HCT116 (cell line): ENCODE results near the gene CHCHD5. TPM values are rescaled to one million over a fixed set of nuclear protein-coding genes. Genes with fewer than 3 reads are reported as not detected.

Experiments
- ATAC-seq: fragments of 200-7000 bp; cut with Tn5 transposase; 2 replicates; pipeline ENCODE4 v1.9.1; 2020; ENCODE audit warnings: mild to moderate bottlenecking, moderate library complexity
- BruUV-seq: library from RNA; stranded (reverse); fragments of 400-500 nt; replicated peaks from 2 replicates; lab custom pipeline; 2021; lab: Mats Ljungman, UMichigan
- CTCF ChIA-PET: fragments of 300-600 bp; sonication (Branson Sonifier 250); formaldehyde crosslinking; loops from one replicate; lab custom pipeline; 2021; ENCODE audit warnings: antibody characterized with exemption; lab: Charles Lee
- POLR2A ChIA-PET: fragments of 300-600, 350-600 bp; sonication (Branson Sonifier 250); formaldehyde crosslinking; loops from one replicate; lab custom pipeline; 2021; ENCODE audit warnings: antibody characterized with exemption; lab: Charles Lee
- RAD21 ChIA-PET, 2 experiments: fragments of 300-600 bp; sonication (Branson Sonifier 250); formaldehyde crosslinking; loops; one replicate each; lab custom pipeline; 2023; ENCODE audit warnings: low total read pairs in 2 of 2; ENCODE audit not compliant: uncharacterized antibody in 2 of 2, unreplicated experiment in 2 of 2, low non-redundant PET in 1 of 2; lab: Charles Lee
- DNase-seq: peaks from one replicate; pipeline ENCODE4 v3.0.0-alpha.2; 2010; ENCODE audit warnings: low read depth, low spot score
- H2AFZ ChIP-seq: fragments of 200-600 bp; shearing (Covaris generic), sonication (generic); 2 replicates; pipeline ENCODE4 v1.6.1; 2017; ENCODE audit warnings: low read depth, mixed run types, mixed read lengths, antibody characterized with exemption, low read length; ENCODE audit not compliant: poor library complexity, severe bottlenecking
- H3K27ac ChIP-seq: 2 replicates; pipeline ENCODE4 v1.5.1; 2012; ENCODE audit warnings: low read depth, low read length
- H3K27me3 ChIP-seq: fragments of 200-600 bp; sonication (generic); 2 replicates; pipeline ENCODE4 v1.6.1; 2016; ENCODE audit warnings: mixed run types, low read length, mixed read lengths; ENCODE audit not compliant: insufficient read depth
- H3K36me3 ChIP-seq, 2 experiments: fragments of 200-500 bp in 1 of 2; fragments of 200-600 bp in 1 of 2; sonication (Bioruptor generic) in 1 of 2; sonication (generic) in 1 of 2; 2 replicates each; pipeline versions ENCODE4 v1.5.1 to v1.6.1; 2014 to 2016; ENCODE audit warnings: low read length in 2 of 2, inconsistent platforms in 1 of 2, mixed read lengths in 1 of 2, mixed run types in 1 of 2; ENCODE audit not compliant: insufficient read depth in 2 of 2, control insufficient read depth in 1 of 2
- H3K4me1 ChIP-seq, 2 experiments: fragments of 200-600 bp in 1 of 2; sonication (generic) in 1 of 2; 2 replicates each; pipeline versions ENCODE4 v1.5.1 to v1.6.1; 2012 to 2017; ENCODE audit warnings: low read length in 2 of 2, inconsistent platforms in 1 of 2, mild to moderate bottlenecking in 1 of 2, mixed read lengths in 1 of 2, mixed run types in 1 of 2, moderate library complexity in 1 of 2; ENCODE audit not compliant: insufficient read depth in 2 of 2, control insufficient read depth in 1 of 2
- H3K4me2 ChIP-seq: fragments of 200-600 bp; sonication (generic); 2 replicates; pipeline ENCODE4 v1.6.1; 2017; ENCODE audit warnings: mixed run types, low read length, mixed read lengths
- H3K4me3 ChIP-seq, 2 experiments: fragments of 200-600 bp in 1 of 2; sonication (generic) in 1 of 2; replicated peaks in 1 of 2; 2 replicates each; pipeline ENCODE4 v1.5.1; 2011 to 2016; ENCODE audit warnings: low read length in 2 of 2, control low read depth in 1 of 2, low read depth in 1 of 2, mild to moderate bottlenecking in 1 of 2, mixed read lengths in 1 of 2, mixed run types in 1 of 2
- H3K79me2 ChIP-seq: fragments of 200-600 bp; sonication (generic); 2 replicates; pipeline ENCODE4 v1.6.1; 2017; ENCODE audit warnings: mild to moderate bottlenecking, mixed run types, low read length, moderate library complexity, mixed read lengths; ENCODE audit not compliant: insufficient read depth
- H3K9ac ChIP-seq: fragments of 200-600 bp; sonication (generic); 2 replicates; pipeline ENCODE4 v1.6.1; 2016; ENCODE audit warnings: low read length, mixed read lengths
- H3K9me2 ChIP-seq: fragments of 200-600 bp; sonication (generic), shearing (Covaris generic); 2 replicates; pipeline ENCODE4 v1.6.1; 2017; ENCODE audit warnings: mixed run types, mild to moderate bottlenecking, moderate library complexity; ENCODE audit not compliant: insufficient read depth
- H3K9me3 ChIP-seq, 2 experiments: fragments of 200-500 bp in 1 of 2; fragments of 200-600 bp in 1 of 2; sonication (Bioruptor generic) in 1 of 2; sonication (generic) in 1 of 2; 2 replicates each; pipeline ENCODE4 v1.6.1; 2014 to 2017; ENCODE audit warnings: low read length in 2 of 2, mixed read lengths in 2 of 2, inconsistent platforms in 1 of 2, low read depth in 1 of 2, mild to moderate bottlenecking in 1 of 2, mixed run types in 1 of 2, moderate library complexity in 1 of 2; ENCODE audit not compliant: control insufficient read depth in 1 of 2, insufficient read depth in 1 of 2
- H4K20me1 ChIP-seq: fragments of 200-600 bp; sonication (generic), shearing (Covaris generic); 2 replicates; pipeline ENCODE4 v1.6.1; 2017; ENCODE audit warnings: mixed run types, mild to moderate bottlenecking, moderate library complexity; ENCODE audit not compliant: insufficient read depth
- CBX3 ChIP-seq: IDR thresholded peaks from 2 replicates; pipeline ENCODE4 v1.6.1; 2012; ENCODE audit warnings: low read depth
- EGR1 ChIP-seq: IDR thresholded peaks from 2 replicates; pipeline ENCODE4 v1.6.1; 2012; ENCODE audit warnings: low read depth
- ELF1 ChIP-seq: IDR thresholded peaks from 2 replicates; pipeline ENCODE4 v1.6.1; 2012; ENCODE audit warnings: low read depth, borderline replicate concordance
- FOSL1 ChIP-seq: IDR thresholded peaks from 2 replicates; pipeline ENCODE4 v1.6.1; 2012; ENCODE audit warnings: low read depth
- JUND ChIP-seq: IDR thresholded peaks from 2 replicates; pipeline ENCODE4 v1.6.1; 2012
- POLR2A ChIP-seq: IDR thresholded peaks from 2 replicates; pipeline ENCODE4 v1.7.0; 2011; ENCODE audit warnings: borderline replicate concordance; ENCODE audit not compliant: insufficient read depth, insufficient read length; ENCODE audit errors: extremely low read depth
- POLR2AphosphoS5 ChIP-seq: IDR thresholded peaks from 2 replicates; pipeline ENCODE4 v1.6.1; 2011; ENCODE audit warnings: mild to moderate bottlenecking, low read depth, low read length, moderate library complexity
- RAD21 ChIP-seq: IDR thresholded peaks from 2 replicates; pipeline ENCODE4 v1.6.1; 2012; ENCODE audit warnings: low read depth, mild to moderate bottlenecking
- SRF ChIP-seq: IDR thresholded peaks from 2 replicates; pipeline ENCODE4 v1.6.1; 2012; ENCODE audit warnings: low read depth
- TCF7L2 ChIP-seq: IDR thresholded peaks from 2 replicates; pipeline ENCODE4 v1.7.0; 2011; ENCODE audit warnings: borderline replicate concordance, inconsistent platforms; ENCODE audit not compliant: insufficient read depth, insufficient read length; ENCODE audit errors: extremely low read depth
- YY1 ChIP-seq: IDR thresholded peaks from 2 replicates; pipeline ENCODE4 v1.6.1; 2011; ENCODE audit warnings: low read length, low read depth, moderate library complexity, mild to moderate bottlenecking; ENCODE audit not compliant: insufficient replicate concordance; ENCODE audit errors: extremely low read depth
- intact Hi-C: fragments of 100-400 bp; cut with micrococcal nuclease; formaldehyde crosslinking; loops from 2 replicates; pipeline ENCODE4 v1.10.0; 2022
- total RNA-seq: library from RNA; stranded (reverse); gene quantifications from one replicate; pipeline ENCODE4 v1.2.1, GENCODE V29; 2021; ENCODE audit not compliant: unreplicated experiment
- TF ChIP-seq, protein P1 (sequence below), 3 experiments: fragments of 200-600 bp in 1 of 3; sonication (generic) in 1 of 3; IDR thresholded peaks in 2 of 3; conservative IDR thresholded peaks in 1 of 3; 2 replicates each; pipeline ENCODE4 v1.5.1; 2012 to 2017; ENCODE audit warnings: low read depth in 2 of 3, low read length in 2 of 3, antibody characterized with exemption in 1 of 3, borderline replicate concordance in 1 of 3, control low read depth in 1 of 3, mild to moderate bottlenecking in 1 of 3, mixed read lengths in 1 of 3, mixed run types in 1 of 3, moderate library complexity in 1 of 3; ENCODE audit not compliant: insufficient read depth in 1 of 3
- TF ChIP-seq, protein P2 (sequence below): IDR thresholded peaks from 2 replicates; pipeline ENCODE4 v1.6.1; 2011; ENCODE audit warnings: mild to moderate bottlenecking, low read length, moderate library complexity; ENCODE audit not compliant: insufficient replicate concordance; ENCODE audit errors: extremely low read depth
- TF ChIP-seq, protein P3 (sequence below): IDR thresholded peaks from 2 replicates; pipeline ENCODE4 v1.6.1; 2012

Gene CHCHD5
- total RNA-seq, 1 experiment from 2014 or later, result 49.8 TPM

DNA sequence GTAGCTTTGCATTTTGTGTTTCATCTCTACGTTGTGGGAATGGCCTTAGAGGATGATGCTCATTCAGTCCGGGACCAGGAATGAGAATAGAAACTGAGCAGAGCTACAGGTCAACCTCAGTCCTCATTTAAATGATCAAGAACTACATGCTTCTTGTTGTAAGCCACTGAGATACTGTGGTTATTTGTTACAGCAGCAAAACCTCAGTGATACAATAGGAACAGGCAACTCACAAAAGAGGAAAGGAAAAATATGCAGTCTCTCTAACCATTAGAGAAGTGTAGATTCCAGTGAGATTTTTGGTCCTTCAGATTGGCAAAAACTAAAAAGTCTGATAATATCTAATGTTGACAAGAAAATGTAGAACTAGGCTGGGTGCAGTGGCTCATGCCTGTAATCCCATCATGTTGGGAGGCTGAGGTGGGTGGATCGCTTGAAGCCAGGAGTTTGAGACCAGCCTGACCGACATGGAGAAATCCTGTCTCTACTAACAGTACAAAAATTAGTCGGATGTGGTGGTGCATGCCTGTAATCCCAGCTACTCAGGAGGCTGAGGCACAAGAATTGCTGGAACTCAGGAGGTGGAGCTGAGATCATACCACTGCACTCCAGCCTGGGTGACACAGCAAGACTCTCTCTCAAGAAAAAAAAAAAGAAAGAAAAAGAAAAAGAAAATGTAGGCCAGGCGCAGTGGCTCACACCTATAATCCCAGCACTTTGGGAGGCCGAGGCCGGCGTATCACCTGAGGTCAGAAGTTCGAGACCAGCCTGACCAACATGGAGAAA, 13.3 kb downstream of the CHCHD5 start (continued):
- no peak for TF ChIP-seq ELF1
- no peak for TF ChIP-seq POLR2A
- TF ChIP-seq, all 23 proteins: peak for 0

DNA sequence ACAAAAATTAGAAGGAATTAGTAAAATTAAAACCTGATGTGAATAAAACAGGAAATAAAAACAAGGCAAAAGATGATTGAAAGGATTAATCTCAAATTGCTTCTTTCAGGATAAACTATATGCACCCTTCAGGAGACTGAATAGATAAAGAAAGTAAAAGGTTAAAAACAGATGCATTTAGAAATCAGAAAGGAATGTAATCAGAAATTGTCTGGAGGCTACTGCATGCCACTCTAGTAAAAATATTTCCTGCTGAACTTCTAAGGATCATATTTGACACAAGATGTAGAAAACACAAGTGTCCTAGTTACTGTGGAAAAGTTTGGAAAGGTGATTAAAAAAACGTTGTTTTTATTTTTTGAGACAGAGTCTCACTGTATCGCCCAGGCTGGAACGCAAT, 16.2 kb downstream of the CHCHD5 start:
- Histone ChIP-seq H3K4me3 (no peak overlapping the region), H3K4me1 (peaks cover 3 to 12% of the 10 kb centered on the region in 2 experiments; a peak in 3 of 4 replicates), H3K9me2 (no peaks in the 10 kb centered on the region), H3K79me2 (no peaks in the 10 kb centered on the region), H3K9me3 (peaks cover 0 to 3% of the 10 kb centered on the region in 2 experiments; a peak in 1 of 4 replicates), H3K36me3 (no peaks in the 10 kb centered on the region), H3K9ac (peak overlapping the region; percentile 17; the same call in 1 of the 2 replicates), H4K20me1 (no peaks in the 10 kb centered on the region), H3K27me3 (no peaks in the 10 kb centered on the region), H3K27ac (no peak overlapping the region), H2AFZ (peak overlapping the region; percentile 97), H3K4me2 (peak overlapping the region; percentile 39; the same call in 1 of the 2 replicates)
- RAD21 ChIA-PET, result interaction anchor here (0.6 to 3.1 kb wide), 4 partner anchors 24 to 126 kb away, joined by 3 to 17 read pairs (median 4); no protein-coding TSS in a partner anchor
- DNase-seq (no peak), ATAC-seq (no peak)
- intact Hi-C loops, result loop anchor here (1.0 to 5.0 kb wide), 2 partner anchors 126 to 287 kb away; no protein-coding TSS in a partner anchor
- BruUV-seq, result no TSS peak
- TF ChIP-seq SRF, result no peak
- TF ChIP-seq, protein P1, sequence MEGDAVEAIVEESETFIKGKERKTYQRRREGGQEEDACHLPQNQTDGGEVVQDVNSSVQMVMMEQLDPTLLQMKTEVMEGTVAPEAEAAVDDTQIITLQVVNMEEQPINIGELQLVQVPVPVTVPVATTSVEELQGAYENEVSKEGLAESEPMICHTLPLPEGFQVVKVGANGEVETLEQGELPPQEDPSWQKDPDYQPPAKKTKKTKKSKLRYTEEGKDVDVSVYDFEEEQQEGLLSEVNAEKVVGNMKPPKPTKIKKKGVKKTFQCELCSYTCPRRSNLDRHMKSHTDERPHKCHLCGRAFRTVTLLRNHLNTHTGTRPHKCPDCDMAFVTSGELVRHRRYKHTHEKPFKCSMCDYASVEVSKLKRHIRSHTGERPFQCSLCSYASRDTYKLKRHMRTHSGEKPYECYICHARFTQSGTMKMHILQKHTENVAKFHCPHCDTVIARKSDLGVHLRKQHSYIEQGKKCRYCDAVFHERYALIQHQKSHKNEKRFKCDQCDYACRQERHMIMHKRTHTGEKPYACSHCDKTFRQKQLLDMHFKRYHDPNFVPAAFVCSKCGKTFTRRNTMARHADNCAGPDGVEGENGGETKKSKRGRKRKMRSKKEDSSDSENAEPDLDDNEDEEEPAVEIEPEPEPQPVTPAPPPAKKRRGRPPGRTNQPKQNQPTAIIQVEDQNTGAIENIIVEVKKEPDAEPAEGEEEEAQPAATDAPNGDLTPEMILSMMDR (IDR thresholded peaks at IDR 0.05 in 2 of 3, conservative IDR thresholded peaks at IDR 0.05 in 1 of 3; ENCODE audit: borderline replicate concordance in 1 of 3, insufficient read depth in 1 of 3, low read depth in 2 of 3, low read length in 2 of 3), result no peak
- TF ChIP-seq, protein P2, sequence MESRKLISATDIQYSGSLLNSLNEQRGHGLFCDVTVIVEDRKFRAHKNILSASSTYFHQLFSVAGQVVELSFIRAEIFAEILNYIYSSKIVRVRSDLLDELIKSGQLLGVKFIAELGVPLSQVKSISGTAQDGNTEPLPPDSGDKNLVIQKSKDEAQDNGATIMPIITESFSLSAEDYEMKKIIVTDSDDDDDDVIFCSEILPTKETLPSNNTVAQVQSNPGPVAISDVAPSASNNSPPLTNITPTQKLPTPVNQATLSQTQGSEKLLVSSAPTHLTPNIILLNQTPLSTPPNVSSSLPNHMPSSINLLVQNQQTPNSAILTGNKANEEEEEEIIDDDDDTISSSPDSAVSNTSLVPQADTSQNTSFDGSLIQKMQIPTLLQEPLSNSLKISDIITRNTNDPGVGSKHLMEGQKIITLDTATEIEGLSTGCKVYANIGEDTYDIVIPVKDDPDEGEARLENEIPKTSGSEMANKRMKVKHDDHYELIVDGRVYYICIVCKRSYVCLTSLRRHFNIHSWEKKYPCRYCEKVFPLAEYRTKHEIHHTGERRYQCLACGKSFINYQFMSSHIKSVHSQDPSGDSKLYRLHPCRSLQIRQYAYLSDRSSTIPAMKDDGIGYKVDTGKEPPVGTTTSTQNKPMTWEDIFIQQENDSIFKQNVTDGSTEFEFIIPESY, result no peak
- no peak for TF ChIP-seq FOSL1
- TF ChIP-seq POLR2A, result no peak
- TF ChIP-seq JUND, result no peak
- TF ChIP-seq YY1, result no peak
- no peak for TF ChIP-seq CBX3
- TF ChIP-seq ELF1, result no peak
- TF ChIP-seq, protein P3, sequence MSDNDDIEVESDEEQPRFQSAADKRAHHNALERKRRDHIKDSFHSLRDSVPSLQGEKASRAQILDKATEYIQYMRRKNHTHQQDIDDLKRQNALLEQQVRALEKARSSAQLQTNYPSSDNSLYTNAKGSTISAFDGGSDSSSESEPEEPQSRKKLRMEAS, result no peak
- no peak for TF ChIP-seq RAD21
- TF ChIP-seq POLR2AphosphoS5, result no peak
- no peak for TF ChIP-seq TCF7L2
- TF ChIP-seq EGR1, result no peak
- CTCF ChIA-PET, result interaction anchor here (1.1 to 7.0 kb wide), 6 partner anchors 22 to 125 kb away, joined by 3 to 71 read pairs (median 4); no protein-coding TSS in a partner anchor
- POLR2A ChIA-PET, result interaction anchor here (1.6 kb wide), 1 partner anchor 125 kb away, joined by 8 read pairs; no protein-coding TSS in a partner anchor
